ENCODE data around the gene HS3ST6. TPM values are rescaled to one million over a fixed set of nuclear protein-coding genes. Genes with fewer than 3 reads are reported as not detected.
A peak's percentile ranks its signal among the peaks of the same experiment; 100 is the strongest.

Gene HS3ST6
- total and polyA plus RNA-seq, 2 of the 13 experiments (the other 11 are each of a cell fraction or from before 2014, with no cell fraction given) = not detected

- TF ChIP-seq GRHL1 (CRISPR knock-in tag; conservative IDR thresholded peaks at IDR 0.05) (no peak), RAD51 (IDR thresholded peaks at IDR 0.05; ENCODE audit: borderline replicate concordance) (no peak), JDP2 (CRISPR knock-in tag; IDR thresholded peaks at IDR 0.05; ENCODE audit: borderline replicate concordance) (no peak), ZNF747 (CRISPR knock-in tag; IDR thresholded peaks at IDR 0.05; ENCODE audit: borderline replicate concordance) (no peak), HIVEP1 (CRISPR knock-in tag; IDR thresholded peaks at IDR 0.05) (peak; percentile 86), SP140L (CRISPR knock-in tag; IDR thresholded peaks at IDR 0.05; ENCODE audit: borderline replicate concordance) (no peak), ZSCAN29 (CRISPR knock-in tag; conservative IDR thresholded peaks at IDR 0.05) (0 out of 2 replicates have a peak, but pooled peaks have one; percentile 55), ELF1 (CRISPR knock-in tag; IDR thresholded peaks at IDR 0.05) (peak; percentile 92), MED8 (CRISPR knock-in tag; IDR thresholded peaks at IDR 0.05; ENCODE audit: insufficient replicate concordance) (peak; percentile 36), TSC22D2 (CRISPR knock-in tag; IDR thresholded peaks at IDR 0.05; ENCODE audit: borderline replicate concordance) (0 out of 2 replicates have a peak, but pooled peaks have one; percentile 22), MTA1 (CRISPR knock-in tag; IDR thresholded peaks at IDR 0.05; ENCODE audit: borderline replicate concordance) (peak; percentile 61; the same call in 1 of the 2 replicates), SRSF4 (IDR thresholded peaks at IDR 0.05; ENCODE audit: low read depth, low read length, poor library complexity, severe bottlenecking) (no peak), ZNF704 (CRISPR knock-in tag; IDR thresholded peaks at IDR 0.05; ENCODE audit: borderline replicate concordance) (0 out of 2 replicates have a peak, but pooled peaks have one; percentile 26), AKAP8 (CRISPR knock-in tag; IDR thresholded peaks at IDR 0.05) (peak; percentile 36; the same call in 1 of the 2 replicates), GTF3A (CRISPR knock-in tag; conservative IDR thresholded peaks at IDR 0.05) (no peak), GPN1 (CRISPR knock-in tag; IDR thresholded peaks at IDR 0.05; ENCODE audit: borderline replicate concordance) (no peak), ZNF432 (CRISPR knock-in tag; IDR thresholded peaks at IDR 0.05; ENCODE audit: borderline replicate concordance) (no peak), POLR2G (IDR thresholded peaks at IDR 0.05; ENCODE audit: low read depth, low read length) (peak; percentile 95), SOX6 (IDR thresholded peaks at IDR 0.05) (no peak), SOX6 (CRISPR knock-in tag; IDR thresholded peaks at IDR 0.05) (peak; percentile 40; the same call in 1 of the 2 replicates), ZNF292 (CRISPR knock-in tag; IDR thresholded peaks at IDR 0.05; ENCODE audit: borderline replicate concordance, low read depth) (0 out of 2 replicates have a peak, but pooled peaks have one; percentile 15)
- TF ChIP-seq, protein P1, sequence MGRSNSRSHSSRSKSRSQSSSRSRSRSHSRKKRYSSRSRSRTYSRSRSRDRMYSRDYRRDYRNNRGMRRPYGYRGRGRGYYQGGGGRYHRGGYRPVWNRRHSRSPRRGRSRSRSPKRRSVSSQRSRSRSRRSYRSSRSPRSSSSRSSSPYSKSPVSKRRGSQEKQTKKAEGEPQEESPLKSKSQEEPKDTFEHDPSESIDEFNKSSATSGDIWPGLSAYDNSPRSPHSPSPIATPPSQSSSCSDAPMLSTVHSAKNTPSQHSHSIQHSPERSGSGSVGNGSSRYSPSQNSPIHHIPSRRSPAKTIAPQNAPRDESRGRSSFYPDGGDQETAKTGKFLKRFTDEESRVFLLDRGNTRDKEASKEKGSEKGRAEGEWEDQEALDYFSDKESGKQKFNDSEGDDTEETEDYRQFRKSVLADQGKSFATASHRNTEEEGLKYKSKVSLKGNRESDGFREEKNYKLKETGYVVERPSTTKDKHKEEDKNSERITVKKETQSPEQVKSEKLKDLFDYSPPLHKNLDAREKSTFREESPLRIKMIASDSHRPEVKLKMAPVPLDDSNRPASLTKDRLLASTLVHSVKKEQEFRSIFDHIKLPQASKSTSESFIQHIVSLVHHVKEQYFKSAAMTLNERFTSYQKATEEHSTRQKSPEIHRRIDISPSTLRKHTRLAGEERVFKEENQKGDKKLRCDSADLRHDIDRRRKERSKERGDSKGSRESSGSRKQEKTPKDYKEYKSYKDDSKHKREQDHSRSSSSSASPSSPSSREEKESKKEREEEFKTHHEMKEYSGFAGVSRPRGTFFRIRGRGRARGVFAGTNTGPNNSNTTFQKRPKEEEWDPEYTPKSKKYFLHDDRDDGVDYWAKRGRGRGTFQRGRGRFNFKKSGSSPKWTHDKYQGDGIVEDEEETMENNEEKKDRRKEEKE (IDR thresholded peaks at IDR 0.05) = no peak
- TF ChIP-seq, protein P2, sequence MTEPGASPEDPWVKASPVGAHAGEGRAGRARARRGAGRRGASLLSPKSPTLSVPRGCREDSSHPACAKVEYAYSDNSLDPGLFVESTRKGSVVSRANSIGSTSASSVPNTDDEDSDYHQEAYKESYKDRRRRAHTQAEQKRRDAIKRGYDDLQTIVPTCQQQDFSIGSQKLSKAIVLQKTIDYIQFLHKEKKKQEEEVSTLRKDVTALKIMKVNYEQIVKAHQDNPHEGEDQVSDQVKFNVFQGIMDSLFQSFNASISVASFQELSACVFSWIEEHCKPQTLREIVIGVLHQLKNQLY (CRISPR knock-in tag; IDR thresholded peaks at IDR 0.05) = no peak
These were observed 24.9 kb upstream of the HS3ST6 start, which contains the start of gene MSRB1 (continued) for GRCh38 chr16:1942810-1943726.
